Measurements from ENCODE around the gene ATP13A4. TPM values are rescaled to one million over a fixed set of nuclear protein-coding genes. Genes with fewer than 3 reads are reported as not detected.

Gene ATP13A4
- total and polyA plus RNA-seq, 4 donors: 0.23 to 2.7 (median 0.50) TPM

- Histone ChIP-seq H3K9ac (ENCODE audit: low read depth in 1 of 2, low read length in 2 of 2) (no peak overlapping the region), H3K9me3 (ENCODE audit: control insufficient read depth in 4 of 4, low read length in 3 of 4) (no peaks in the 10 kb centered on the region), H3K4me1 (ENCODE audit: control insufficient read depth in 4 of 4, insufficient read depth in 4 of 4, low read length in 3 of 4) (no peaks in the 10 kb centered on the region), H3K27ac (ENCODE audit: low read depth in 1 of 2, low read length in 2 of 2) (no peak overlapping the region), H3K4me3 (ENCODE audit: low read depth in 1 of 3, low read length in 3 of 3) (no peak overlapping the region), H3K36me3 (ENCODE audit: control insufficient read depth in 4 of 4, insufficient read depth in 3 of 4, low read depth in 1 of 4, low read length in 3 of 4) (no peaks in the 10 kb centered on the region), H3K27me3 (ENCODE audit: control insufficient read depth in 4 of 4, insufficient read depth in 4 of 4, low read length in 3 of 4) (no peaks in the 10 kb centered on the region)
- no peak for DNase-seq (ENCODE audit: low spot score)
- 72% methylated on average over 5 of the region's 5 CpGs for WGBS
- no peak for TF ChIP-seq TAF1 (conservative IDR thresholded peaks at IDR 0.05)
These were observed 107.6 kb downstream of the ATP13A4 start for GRCh38 chr3:193446965-193447602.

DNA sequence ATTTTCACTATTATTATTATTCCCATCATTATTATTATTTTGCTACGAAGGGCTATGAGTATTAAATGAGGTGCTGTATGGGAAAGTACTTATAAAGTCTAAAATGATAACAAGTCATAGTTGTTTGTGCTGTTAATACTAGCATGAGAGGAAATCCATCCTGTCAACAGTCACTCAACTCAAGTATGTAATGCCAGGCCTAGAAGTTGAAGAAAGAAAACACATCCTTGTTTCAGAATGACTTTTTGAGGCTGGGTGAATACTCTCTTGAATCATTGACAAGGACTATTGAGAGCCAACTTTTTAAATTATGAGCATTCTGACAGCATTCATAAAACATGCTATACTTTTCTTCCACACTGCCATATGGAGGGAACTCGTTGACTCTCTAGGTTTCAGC lies 115.3 kb downstream of the ATP13A4 start:
- H3K36me3 ChIP-seq (ENCODE audit: control insufficient read depth in 4 of 4, insufficient read depth in 3 of 4, low read depth in 1 of 4, low read length in 3 of 4): no peaks in the 10 kb centered on the region
- TF ChIP-seq CTCF (IDR thresholded peaks at IDR 0.05; ENCODE audit: low read depth, low read length, missing input control) (no peak), FOXA2 (IDR thresholded peaks at IDR 0.05) (no peak), RAD21 (IDR thresholded peaks at IDR 0.05) (no peak), FOXA1 (IDR thresholded peaks at IDR 0.05) (no peak), MAX (IDR thresholded peaks at IDR 0.05) (no peak), EGR1 (IDR thresholded peaks at IDR 0.05; ENCODE audit: low read depth in 2 of 2) (no peak), HNF4G (IDR thresholded peaks at IDR 0.05) (no peak), ZBTB33 (IDR thresholded peaks at IDR 0.05) (no peak), RXRA (IDR thresholded peaks at IDR 0.05) (no peak), HNF4A (conservative IDR thresholded peaks at IDR 0.05) (no peak), NR2F2 (IDR thresholded peaks at IDR 0.05) (no peak), SP1 (IDR thresholded peaks at IDR 0.05) (no peak), JUND (IDR thresholded peaks at IDR 0.05) (no peak), TAF1 (conservative IDR thresholded peaks at IDR 0.05) (no peak), GABPA (IDR thresholded peaks at IDR 0.05 in 1 of 2, conservative IDR thresholded peaks at IDR 0.05 in 1 of 2) (no peak)
- TF ChIP-seq, protein P1, sequence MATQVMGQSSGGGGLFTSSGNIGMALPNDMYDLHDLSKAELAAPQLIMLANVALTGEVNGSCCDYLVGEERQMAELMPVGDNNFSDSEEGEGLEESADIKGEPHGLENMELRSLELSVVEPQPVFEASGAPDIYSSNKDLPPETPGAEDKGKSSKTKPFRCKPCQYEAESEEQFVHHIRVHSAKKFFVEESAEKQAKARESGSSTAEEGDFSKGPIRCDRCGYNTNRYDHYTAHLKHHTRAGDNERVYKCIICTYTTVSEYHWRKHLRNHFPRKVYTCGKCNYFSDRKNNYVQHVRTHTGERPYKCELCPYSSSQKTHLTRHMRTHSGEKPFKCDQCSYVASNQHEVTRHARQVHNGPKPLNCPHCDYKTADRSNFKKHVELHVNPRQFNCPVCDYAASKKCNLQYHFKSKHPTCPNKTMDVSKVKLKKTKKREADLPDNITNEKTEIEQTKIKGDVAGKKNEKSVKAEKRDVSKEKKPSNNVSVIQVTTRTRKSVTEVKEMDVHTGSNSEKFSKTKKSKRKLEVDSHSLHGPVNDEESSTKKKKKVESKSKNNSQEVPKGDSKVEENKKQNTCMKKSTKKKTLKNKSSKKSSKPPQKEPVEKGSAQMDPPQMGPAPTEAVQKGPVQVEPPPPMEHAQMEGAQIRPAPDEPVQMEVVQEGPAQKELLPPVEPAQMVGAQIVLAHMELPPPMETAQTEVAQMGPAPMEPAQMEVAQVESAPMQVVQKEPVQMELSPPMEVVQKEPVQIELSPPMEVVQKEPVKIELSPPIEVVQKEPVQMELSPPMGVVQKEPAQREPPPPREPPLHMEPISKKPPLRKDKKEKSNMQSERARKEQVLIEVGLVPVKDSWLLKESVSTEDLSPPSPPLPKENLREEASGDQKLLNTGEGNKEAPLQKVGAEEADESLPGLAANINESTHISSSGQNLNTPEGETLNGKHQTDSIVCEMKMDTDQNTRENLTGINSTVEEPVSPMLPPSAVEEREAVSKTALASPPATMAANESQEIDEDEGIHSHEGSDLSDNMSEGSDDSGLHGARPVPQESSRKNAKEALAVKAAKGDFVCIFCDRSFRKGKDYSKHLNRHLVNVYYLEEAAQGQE (IDR thresholded peaks at IDR 0.05): no peak
- TF ChIP-seq, protein P2, sequence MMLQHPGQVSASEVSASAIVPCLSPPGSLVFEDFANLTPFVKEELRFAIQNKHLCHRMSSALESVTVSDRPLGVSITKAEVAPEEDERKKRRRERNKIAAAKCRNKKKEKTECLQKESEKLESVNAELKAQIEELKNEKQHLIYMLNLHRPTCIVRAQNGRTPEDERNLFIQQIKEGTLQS (IDR thresholded peaks at IDR 0.05): no peak
- no peaks in the 10 kb centered on the region for H3K27me3 ChIP-seq (ENCODE audit: control insufficient read depth in 4 of 4, insufficient read depth in 4 of 4, low read length in 3 of 4)
- no peak for DNase-seq (ENCODE audit: low spot score)
- H3K9me3 ChIP-seq (ENCODE audit: control insufficient read depth in 4 of 4, low read length in 3 of 4): no peaks in the 10 kb centered on the region
- H3K4me1 ChIP-seq (ENCODE audit: control insufficient read depth in 4 of 4, insufficient read depth in 4 of 4, low read length in 3 of 4): no peaks in the 10 kb centered on the region
- H3K9ac ChIP-seq (ENCODE audit: low read depth in 1 of 2, low read length in 2 of 2): no peak overlapping the region
- no peak overlapping the region for H3K27ac ChIP-seq (ENCODE audit: low read depth in 1 of 2, low read length in 2 of 2)
- H3K4me3 ChIP-seq (ENCODE audit: low read depth in 1 of 3, low read length in 3 of 3): no peak overlapping the region
- WGBS: 72% methylated on average over 2 of the region's 2 CpGs
